HG03432 (cell line): Measurements from ENCODE around the gene NOS1.

ENCODE experiments used
- ATAC-seq: cut with Tn5 transposase; IDR thresholded peaks from one replicate; pipeline ENCODE4 v1.9.1; 2021; ENCODE audit warnings: mild to moderate bottlenecking, moderate library complexity; ENCODE audit not compliant: unreplicated experiment

The NOS1 gene

DNA sequence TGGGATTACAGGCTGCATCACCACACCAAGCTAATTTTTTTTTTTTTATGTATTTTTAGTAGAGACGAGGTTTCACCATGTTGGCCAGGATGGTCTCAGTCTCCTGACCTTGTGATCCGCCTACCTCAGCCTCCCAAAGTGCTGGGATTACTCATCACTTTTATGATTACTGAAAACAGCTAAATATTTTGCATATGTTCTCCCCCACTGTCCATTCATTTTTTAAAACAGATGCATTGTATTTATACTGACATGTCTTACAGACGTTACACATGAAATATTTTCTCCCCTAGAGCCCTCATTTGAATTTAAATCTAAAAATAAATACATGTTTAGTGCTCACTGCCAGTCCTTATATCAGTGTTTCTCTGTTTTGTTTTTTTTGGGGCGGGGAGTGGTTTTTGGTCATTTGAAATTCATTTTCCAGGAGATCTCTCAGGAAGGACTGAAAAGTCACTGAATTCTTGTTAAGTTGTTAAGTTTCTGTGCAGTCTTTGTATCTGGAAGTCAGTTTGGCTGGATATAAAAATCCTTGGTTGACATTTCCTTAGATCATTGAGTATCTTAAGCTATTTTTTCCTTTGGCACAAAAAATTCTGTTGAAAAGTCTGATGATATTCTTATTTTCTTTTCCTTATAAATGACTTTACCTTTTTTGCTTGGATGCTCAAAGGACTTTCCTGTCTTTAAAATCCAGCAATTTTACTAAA lies 180.5 kb downstream of the NOS1 start:
- ATAC-seq, result no peak

DNA sequence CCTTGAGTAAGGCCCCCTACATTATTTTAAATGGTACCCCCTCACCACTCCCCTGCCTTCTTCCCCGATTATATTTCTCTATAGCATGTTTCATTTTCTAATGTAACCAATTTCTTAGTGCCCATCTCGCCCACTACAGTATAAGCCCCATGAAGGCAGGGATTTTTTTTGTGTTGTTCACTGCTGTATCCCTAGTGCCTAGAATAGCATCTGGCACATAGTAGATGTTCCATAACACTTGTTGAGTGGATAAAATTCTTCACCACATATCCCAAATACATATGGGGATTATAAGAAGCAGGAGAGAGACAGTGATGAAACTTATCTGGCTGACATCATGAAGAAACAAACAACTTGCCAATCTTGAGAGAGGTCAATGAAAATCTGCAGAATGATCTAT lies 182.7 kb downstream of the NOS1 start:
- no peak for ATAC-seq

DNA sequence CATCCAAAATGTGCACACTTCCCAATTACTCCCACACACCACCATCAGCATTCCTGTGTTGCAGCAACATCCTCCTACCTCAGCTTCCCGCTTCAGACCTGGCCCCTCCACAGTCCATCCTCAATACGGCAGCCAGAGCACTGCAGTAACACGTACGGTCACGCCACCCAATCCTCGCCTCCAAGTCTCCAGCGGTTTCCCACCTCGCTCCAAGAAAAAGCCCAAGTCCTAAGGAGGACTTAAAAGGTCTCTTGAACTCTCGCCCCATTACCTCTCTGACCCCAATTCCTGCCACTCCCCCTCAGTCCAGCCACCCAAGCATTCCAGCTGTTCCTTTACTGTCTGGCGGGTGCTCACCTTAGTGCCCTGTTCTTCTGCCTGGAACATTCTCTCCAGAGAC lies 183.1 kb downstream of the NOS1 start:
- no peak for ATAC-seq

DNA sequence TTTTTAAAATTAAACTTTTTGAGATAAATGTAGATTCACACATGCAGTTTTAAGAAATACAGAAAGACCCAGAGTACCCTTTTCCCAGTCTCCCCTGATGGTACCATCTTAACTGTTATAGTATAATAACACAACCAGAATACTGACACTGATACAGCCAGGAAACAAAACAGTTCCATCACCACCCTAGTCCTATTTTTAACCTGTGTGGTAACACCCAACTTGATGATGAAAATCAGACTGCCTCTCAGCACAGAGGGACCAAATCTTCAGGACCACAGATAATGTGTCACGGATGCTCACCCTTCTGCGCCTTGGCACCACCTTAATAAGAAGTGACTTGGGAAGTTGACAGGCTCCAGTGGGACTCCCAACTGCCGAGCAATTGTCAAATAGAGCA lies 189.3 kb downstream of the NOS1 start:
- ATAC-seq, result no peak

DNA sequence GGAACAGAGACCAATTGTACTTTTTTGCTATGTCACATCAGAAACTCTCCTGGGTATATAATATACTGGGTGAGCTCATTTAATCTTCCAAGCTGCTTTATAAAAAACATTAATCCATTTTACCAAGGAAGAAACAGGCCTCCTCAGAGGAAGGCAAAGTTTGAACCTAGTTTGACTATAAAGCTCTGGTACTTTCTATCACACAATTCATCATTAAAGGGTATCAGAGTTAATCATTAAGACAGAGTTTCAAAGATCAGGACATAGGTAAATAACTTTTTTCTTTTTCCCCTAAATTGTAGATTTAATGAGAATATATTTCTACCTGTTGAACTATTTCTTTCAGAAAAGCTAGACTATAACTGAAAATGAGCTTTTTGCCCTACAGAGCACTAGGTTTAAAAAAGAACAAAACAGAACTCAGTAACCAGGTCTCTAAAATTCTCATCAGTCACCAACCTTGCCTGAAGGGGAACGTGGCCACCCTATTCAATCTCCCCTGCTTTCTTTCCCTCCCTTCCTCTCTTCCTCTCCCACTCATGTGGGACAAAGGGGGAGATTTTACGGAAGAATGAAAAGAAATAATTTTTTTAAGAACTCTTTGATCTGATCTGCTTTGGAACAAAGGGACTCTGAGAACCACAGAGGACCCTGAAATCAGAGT lies 189.8 kb downstream of the NOS1 start:
- no peak for ATAC-seq

DNA sequence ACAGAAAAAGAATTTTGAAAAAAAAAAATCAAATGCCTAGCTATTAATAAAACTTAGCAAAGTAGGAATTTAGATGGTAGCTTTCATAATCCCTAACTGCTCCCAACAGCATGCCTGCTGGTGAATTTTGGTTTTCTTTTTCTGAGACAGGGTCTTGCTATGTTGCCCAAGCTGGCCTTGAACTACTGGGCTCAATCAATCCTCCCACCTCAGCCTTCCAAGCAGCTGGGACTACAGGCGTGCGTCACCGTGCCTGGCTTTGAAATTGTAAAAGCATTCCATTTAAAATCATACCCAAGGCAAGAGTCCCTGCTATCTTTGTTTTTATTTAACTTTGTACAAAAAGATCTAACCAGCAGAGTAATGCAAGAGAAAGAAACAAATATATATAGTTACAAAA lies 191.9 kb downstream of the NOS1 start:
- ATAC-seq, result no peak

DNA sequence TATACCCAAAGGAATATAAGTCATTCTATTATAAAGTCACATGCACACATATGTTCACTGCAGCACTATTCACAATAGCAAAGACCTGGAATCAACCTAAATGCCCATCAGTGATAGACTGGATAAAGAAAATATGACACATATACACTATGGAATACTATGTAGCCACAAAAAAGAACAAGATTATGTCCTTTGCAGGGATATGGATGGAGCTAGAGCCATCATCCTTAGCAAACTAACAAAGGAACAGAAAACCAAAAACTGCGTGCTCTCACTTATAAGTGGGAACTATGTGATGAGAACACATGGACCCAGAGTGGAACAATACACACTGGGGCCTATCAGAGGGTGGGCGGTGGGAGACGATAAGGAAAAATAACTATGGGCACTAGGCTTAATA lies 192.4 kb downstream of the NOS1 start:
- ATAC-seq, result no peak

DNA sequence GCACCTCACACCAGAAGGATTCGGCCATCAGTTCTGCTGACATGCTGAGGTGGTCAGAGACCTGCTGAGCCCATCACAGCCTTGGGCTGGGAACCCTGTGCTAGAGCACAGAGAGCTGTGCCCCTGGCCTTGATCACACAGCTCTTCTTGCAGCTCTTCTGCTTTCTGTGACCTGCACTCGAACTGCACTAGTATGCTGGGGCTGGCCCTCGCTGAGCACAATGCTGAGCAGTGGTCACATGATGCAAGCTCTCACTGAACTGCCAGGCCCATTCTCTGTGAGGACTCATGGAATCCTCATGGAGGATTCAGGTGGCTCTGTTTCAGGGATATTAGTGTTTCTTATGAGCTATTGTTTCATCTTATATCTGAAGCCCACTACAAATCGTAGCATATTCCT lies 193.7 kb downstream of the NOS1 start:
- ATAC-seq, result no peak

DNA sequence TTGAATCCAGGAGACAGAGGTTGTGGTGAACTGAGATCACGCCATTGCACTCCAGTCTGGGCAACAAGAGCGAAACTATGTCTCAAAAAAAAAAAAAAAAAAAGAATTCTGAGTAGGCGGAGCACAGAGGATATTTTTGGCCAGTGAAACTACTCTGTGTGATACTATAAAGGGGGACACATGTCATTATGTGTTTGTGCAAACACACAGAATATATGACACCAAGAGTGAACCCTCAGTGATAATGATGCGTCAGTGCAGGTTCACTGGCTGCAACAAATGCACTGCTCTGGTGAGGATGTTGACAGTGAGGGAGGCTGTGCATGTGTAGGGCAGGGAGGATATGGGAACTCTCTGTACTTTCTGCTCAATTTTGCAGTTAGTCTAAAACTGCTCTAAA lies 195.3 kb downstream of the NOS1 start:
- ATAC-seq, result no peak

DNA sequence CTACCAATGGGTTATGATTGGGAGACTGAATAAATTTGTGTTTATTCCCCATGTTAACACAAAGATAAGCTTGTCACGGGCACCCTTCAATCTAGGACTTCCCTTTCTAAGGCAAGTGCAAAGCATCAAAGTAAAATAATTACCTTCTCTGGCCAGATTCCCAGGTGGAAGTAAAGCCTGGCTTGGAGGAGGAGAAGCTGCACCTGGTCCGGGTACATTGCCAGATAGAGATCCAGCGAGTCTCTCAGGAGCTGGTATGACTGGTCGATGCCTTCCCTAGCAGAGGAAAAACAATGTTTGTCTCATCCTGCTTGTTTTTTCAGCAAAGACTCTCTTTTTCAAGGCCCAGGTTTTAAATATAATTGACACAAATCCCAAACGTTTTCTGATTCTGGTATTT lies 196.1 kb downstream of the NOS1 start:
- ATAC-seq, result no peak

DNA sequence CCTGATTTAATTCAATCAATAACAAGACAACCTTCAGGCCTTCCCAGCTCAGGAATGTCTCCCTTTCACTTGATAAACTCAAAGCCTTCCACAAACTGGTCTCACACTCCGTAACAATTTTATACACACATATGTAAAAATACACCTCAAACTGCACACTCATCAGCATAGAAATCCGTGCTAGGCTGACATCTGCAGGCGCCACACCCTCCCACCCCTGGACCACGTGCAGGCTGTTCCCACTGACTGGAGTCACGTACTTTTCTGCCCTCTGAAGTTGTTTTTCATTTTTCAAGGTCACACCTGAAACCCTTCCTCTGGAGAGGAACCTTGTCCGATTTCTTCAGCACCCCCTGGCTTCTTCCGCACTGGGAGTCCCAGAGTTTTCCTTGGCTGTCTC lies 198.8 kb downstream of the NOS1 start:
- ATAC-seq, result no peak

DNA sequence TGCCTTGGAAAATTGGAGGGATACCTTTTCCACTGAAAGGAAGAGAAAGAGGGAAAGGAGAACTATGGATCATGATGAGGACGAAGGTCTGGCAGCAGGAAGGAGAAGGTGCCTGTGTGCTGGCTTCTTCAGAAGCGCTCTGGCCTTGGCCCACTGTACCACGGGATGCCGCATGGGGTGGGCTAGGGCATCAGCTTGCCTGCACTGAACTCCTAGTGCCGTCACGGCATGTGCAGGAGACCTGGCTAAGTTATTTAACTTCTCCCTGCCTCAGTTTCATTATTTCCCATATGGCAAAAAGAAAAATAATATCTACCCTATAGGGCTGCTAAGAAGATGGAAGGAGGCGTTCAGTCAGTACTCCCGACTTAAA lies 199.3 kb downstream of the NOS1 start:
- no peak for ATAC-seq

DNA sequence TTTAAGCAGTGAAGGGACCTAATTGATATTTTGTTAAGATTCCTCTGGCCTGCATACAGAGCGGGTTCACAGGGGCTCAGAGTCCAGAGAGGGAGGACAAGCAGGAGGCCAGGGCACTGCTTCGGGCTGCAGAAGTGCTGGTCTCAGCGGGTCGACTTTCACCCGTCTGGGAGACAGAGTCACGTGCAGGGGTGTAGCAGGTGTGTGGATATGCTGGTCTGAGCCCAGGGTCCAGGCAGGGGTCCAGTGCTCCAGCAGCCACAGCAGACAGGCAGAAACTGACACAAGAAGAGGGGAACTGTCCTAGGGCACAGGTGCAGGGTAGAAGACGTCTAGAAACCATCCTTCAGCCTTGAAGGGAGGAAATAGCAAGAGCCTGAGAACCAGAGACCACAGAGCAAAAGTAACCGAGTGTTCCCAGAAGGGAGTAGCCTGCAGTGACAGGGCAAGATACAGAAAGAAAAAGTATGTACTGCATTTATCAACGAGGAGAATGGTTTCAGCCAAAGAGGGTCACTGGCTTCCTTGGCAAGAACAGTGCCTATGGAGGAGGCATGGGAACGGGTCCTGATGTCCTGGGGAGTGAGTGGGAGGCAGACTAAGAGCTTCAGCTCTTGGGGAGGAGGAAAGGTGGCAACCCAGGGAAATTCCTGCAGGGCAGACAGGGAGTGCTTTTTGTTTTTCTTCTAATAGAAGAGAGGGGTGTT lies 199.8 kb downstream of the NOS1 start:
- ATAC-seq, result no peak

DNA sequence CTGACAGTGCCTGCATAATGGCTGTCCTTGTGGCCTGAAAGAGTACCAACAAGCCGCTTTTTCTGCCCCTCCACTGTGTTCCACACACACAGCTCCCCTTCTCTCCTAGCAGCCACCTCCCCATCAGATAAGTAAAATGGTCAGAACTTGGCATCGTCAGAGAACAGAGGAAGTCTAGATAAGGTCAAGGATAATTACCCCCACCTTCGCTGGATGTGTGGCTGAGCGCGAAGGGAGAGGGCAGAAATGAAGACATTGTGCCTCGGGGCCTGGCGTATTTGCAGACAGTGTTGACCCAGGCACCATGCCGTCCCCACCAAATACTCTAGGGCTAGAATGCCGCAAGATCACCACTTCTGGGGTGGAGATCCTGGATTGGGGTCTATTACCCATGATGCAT lies 201.8 kb downstream of the NOS1 start:
- ATAC-seq, result no peak

DNA sequence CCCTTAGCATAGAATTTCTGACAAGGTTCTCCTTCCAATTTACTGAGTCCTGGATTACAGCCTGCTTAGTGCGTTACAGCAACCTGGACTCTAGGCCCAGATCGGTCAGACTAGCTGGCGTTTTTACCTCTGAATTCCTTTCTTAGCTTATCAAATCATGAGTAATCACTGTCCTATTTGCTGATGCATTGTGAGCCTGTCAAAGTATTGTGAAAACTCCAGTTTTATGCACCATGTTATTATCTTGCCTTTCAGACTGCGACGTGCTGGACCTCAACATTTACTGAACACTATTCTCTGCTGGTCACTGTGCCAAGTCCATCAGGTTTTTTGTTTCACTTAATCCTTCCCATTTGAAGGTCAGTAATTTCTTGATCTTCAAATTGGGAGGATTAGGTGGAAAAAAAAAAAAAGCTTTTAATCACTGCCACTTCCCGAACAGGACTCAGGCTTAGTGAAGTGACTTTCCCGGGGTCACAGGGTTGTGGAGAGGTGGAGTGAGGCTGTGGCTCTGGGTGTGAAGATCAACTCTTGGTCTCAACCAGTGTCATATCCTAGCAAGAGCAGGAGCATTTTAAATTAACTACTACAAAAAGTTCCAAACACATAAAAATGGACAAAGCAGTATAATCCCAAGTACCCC lies 202.4 kb downstream of the NOS1 start:
- no peak for ATAC-seq
